Renal pelvis (tissue), 4 donors: ENCODE results near the gene DNMT3A. TPM values are rescaled to one million over a fixed set of nuclear protein-coding genes. Genes with fewer than 3 reads are reported as not detected.
"Not testable (repeated sequence)": the region's sequence is repeated elsewhere in the genome, so short reads cannot be mapped to it uniquely, and the experiment has no call there.

ENCODE experiments used
- DNase-seq: peaks from one replicate; pipeline ENCODE4 v3.0.0-alpha.2; 2013
- polyA plus RNA-seq, 3 donors: library from polyadenylated mRNA; unstranded; fragments of 120-200 nt; gene quantifications; one replicate each; pipeline ENCODE4 v1.2.1, GENCODE V29; 2013; ENCODE audit not compliant: insufficient read length in 3 of 3

DNMT3A gene
- polyA plus RNA-seq, 3 donors: 82.8 to 101 (median 95.6) TPM

- no peak for DNase-seq
Observed at GRCh38 chr2:25213229-25213628, 128.5 kb downstream of the DNMT3A start.

- DNase-seq: not testable (repeated sequence)
Observed at GRCh38 chr2:25210923-25211322, 130.8 kb downstream of the DNMT3A start.

GRCh38 chr2:25207078-25207545 lies 134.6 kb downstream of the DNMT3A start:
- DNase-seq: no peak

- DNase-seq: no peak
Observed at GRCh38 chr2:25204190-25204838, 137.4 kb downstream of the DNMT3A start.

- DNase-seq: no peak
Observed at GRCh38 chr2:25202275-25202674, 139.4 kb downstream of the DNMT3A start.

GRCh38 chr2:25201794-25202193 lies 139.9 kb downstream of the DNMT3A start:
- DNase-seq: no peak

GRCh38 chr2:25201265-25201664 lies 140.5 kb downstream of the DNMT3A start:
- DNase-seq: no peak

- DNase-seq: no peak
Observed at GRCh38 chr2:25198576-25198975, 143.1 kb downstream of the DNMT3A start.

GRCh38 chr2:25198209-25198525 lies 143.6 kb downstream of the DNMT3A start:
- DNase-seq: no peak

- no peak for DNase-seq
Observed at GRCh38 chr2:25197336-25198208, 144.2 kb downstream of the DNMT3A start.

GRCh38 chr2:25194576-25195122 lies 147.1 kb downstream of the DNMT3A start:
- DNase-seq: no peak

GRCh38 chr2:25190536-25190935 lies 151.2 kb downstream of the DNMT3A start:
- no peak for DNase-seq

GRCh38 chr2:25188405-25188804 lies 153.3 kb downstream of the DNMT3A start:
- DNase-seq: no peak

GRCh38 chr2:25187729-25188350 lies 153.9 kb downstream of the DNMT3A start:
- no peak for DNase-seq

- DNase-seq: no peak
Observed at GRCh38 chr2:25184254-25184653, 157.5 kb downstream of the DNMT3A start.

GRCh38 chr2:25178976-25179375 lies 162.7 kb downstream of the DNMT3A start:
- no peak for DNase-seq

Other genes starting within 250 kb of the DNMT3A start
- 10 to 100 TPM in 1 of 3 donors, 1 to 10 TPM in 2; 8.0 to 17.6 (median 8.3) TPM for gene POMC, start 173.3 kb downstream of the DNMT3A start, polyA plus RNA-seq